VCaP (cell line): ENCODE data around the gene WNK2.

ENCODE experiments used
- H3K27ac ChIP-seq: fragments of 450-650 bp; 2 replicates; pipeline ENCODE4 v1.5.1; 2017
- TF ChIP-seq, protein P1 (sequence below): fragments of 450-650 bp; conservative IDR thresholded peaks from 2 replicates; pipeline ENCODE4 v1.5.1; 2017; ENCODE audit warnings: mild to moderate bottlenecking, moderate library complexity

The WNK2 gene

DNA sequence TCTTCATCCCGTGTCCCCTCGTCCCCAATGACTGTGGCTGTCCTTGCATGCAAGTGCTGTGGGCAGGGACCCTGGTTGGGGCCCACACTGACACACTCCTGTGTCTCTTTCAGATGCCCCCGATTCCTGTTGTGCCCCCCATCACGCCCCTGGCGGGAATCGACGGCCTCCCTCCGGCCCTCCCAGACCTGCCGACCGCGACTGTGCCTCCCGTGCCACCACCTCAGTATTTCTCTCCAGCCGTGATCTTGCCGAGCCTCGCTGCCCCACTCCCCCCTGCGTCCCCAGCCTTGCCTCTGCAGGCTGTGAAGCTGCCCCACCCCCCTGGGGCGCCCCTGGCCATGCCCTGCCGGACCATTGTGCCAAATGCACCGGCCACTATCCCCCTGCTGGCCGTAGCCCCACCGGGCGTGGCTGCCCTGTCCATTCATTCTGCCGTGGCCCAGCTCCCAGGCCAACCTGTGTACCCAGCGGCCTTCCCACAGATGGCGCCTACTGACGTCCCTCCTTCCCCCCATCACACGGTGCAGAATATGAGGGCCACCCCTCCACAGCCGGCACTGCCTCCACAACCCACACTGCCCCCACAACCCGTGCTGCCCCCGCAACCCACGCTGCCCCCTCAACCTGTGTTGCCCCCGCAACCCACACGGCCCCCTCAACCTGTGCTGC, 75.0 kb downstream of the WNK2 start:
- TF ChIP-seq, protein P1, sequence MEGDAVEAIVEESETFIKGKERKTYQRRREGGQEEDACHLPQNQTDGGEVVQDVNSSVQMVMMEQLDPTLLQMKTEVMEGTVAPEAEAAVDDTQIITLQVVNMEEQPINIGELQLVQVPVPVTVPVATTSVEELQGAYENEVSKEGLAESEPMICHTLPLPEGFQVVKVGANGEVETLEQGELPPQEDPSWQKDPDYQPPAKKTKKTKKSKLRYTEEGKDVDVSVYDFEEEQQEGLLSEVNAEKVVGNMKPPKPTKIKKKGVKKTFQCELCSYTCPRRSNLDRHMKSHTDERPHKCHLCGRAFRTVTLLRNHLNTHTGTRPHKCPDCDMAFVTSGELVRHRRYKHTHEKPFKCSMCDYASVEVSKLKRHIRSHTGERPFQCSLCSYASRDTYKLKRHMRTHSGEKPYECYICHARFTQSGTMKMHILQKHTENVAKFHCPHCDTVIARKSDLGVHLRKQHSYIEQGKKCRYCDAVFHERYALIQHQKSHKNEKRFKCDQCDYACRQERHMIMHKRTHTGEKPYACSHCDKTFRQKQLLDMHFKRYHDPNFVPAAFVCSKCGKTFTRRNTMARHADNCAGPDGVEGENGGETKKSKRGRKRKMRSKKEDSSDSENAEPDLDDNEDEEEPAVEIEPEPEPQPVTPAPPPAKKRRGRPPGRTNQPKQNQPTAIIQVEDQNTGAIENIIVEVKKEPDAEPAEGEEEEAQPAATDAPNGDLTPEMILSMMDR = no peak
- H3K27ac ChIP-seq = no peak overlapping the region

DNA sequence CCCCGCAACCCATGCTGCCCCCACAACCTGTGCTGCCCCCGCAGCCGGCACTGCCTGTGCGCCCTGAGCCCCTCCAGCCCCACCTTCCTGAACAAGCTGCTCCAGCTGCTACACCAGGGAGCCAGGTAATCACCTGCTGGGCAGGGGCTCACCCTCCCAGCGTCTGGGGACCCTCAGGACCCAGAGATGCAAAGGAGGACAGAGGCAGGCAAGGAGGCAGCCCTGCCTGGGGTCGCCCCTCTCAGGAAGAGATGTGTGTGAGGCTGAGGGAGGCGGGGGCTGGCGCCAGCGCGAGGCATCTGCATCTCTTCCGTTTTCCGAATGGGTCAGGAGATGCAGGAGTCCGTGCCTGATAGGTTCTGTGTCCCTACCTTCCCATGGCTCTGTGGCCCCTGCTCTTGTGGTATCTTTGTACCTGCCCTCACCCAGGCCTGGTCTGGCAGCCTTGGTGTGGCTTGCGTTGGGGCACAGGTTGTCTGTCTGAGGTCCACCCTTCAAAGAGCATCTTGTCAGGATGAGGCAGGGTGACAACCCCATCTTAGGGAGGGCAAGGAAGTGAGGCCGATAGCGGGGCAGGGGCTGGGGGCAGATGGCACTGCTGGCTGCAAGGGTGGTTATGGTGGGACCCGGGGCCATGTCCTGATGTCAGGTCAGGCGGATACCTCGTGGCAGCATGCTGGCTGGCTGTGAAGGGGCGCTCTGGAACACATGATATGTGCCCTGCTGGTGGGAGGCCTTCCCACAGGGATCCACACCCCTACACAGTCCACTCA, 75.7 kb downstream of the WNK2 start:
- TF ChIP-seq, protein P1 = no peak

DNA sequence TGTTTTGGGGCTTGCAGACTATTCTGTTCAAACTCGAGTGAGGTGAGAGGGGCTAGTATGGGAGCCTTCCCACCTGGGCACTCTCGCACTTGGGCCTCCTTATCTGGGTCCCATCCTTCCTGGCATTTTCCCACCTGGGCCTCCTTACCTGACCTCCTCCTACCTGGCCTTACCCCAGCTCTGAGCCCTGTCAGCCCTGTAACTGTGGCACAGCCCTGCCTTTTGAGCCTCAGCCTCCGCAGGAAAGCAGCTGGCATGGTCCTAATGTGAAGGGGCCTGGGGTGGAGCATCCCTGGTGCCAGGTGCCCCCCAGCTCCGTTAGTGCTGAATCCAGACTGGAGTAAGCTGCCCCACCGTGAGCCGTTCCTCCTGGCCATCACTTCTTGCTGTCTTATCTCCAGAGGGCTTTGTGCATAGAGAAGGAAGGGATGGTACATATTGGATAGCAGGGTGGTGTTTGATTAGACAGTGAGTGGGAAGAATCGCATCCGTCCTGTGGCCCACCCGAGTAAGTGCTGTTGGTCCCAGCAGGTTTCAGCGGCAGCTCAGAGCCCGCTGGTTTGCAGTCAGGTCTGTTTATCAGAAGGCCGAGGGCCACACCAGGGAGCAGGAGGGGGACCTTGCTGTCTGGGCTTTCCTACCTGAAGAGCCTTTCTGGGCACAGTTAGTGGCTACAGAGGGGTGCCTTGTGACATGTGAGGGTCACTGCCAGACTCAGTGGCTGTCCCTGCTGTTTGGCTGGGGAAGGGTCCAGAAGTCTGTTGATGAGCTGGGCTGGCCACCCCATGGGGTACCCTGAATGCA, 76.5 kb downstream of the WNK2 start:
- TF ChIP-seq, protein P1 = no peak
- H3K27ac ChIP-seq = peak overlapping the region; percentile 9; the same call in 1 of the 2 replicates

More for the DNA sequence above, 75.7 kb downstream of the WNK2 start:
- H3K27ac ChIP-seq = no peak overlapping the region

DNA sequence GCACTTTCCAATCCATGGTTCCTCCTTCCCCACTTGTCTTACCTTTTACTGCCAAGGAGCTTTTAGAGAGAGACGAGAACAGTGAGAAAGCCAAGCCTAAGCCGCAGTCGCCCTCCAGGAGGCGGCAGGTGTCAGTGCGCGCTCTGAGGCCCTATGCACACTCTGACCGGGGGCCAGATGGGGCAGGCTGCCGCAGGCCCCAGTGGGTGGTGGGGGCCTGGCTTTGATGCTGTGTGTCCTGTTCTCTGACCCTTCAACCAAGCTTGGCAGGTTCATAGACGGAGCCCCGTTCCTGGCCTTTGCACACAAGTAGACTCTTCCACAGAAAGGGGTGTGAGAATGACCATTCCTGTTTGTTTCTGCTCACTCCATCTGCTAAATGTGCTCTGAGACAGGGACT, 77.3 kb downstream of the WNK2 start:
- TF ChIP-seq, protein P1 = 0 out of 2 replicates have a peak, but pooled peaks have one; percentile 15
- peak overlapping the region; percentile 9; the same call in 1 of the 2 replicates for H3K27ac ChIP-seq

DNA sequence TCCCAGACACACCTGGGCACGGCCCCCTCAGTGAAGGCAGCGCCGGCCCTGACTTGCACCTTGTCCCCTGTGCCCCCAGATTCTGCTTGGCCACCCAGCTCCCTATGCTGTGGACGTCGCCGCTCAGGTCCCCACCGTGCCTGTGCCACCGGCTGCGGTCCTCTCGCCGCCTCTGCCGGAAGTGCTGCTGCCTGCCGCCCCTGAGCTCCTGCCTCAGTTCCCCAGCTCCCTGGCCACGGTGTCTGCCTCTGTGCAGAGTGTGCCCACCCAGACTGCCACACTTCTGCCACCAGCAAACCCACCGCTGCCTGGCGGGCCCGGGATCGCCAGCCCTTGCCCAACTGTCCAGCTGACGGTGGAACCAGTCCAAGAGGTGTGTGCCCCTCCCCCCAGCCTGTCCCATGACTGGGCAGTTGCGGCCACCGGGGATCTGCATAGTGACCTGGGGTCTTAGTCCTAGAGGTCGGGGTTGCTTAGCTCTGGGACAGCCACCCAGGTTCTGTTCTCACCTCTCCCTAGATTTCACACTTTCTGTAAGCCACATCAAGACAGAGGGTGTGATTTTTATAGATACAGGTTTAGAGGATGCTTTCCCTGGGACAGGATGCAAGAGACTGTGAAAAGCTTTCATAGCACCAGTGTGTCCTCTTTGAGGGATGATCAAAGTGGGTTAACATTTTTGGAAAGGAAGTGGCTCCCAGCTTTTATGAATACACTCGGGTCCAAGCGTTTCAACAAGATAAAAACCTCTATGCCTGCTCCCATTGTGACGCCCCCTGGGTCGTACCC, 78.0 kb downstream of the WNK2 start:
- TF ChIP-seq, protein P1 = no peak
- H3K27ac ChIP-seq = peak overlapping the region; percentile 47; the same call in 1 of the 2 replicates

DNA sequence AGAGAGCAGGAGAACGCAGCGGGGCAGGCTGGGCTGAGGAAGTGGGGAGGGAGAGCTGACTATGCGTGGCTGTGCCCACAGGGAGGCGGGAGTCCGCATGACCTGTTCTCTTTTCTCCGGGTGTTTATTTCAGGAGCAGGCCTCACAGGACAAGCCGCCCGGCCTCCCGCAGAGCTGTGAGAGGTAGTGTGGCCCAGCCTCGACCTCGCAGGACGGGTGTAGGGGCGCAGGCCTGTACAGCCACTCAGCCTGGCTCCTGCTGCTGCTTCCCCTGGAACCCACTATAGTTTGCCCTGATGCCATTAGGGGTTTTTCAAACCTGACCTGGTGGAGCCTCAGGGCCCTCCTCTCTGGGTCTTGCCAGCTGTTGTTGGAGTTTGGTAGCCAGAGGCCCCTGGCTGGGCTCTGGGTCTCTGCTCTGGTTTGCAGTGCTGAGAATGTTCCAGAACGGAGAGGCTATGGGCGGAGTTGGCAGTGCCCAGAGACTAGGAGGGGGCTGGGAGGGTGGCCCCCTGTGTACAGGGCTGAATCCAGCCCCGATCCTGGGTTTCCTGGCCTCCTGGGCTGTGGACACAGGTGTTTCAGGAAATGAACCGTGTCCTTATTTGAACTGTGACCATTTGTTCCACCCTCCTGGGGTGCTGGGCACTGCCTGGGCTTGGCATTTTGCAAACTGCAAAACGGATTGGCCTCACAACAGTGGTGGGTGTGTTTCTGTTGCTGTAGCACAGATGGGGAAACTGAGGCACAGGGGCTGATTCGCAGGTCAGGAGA, 78.8 kb downstream of the WNK2 start:
- TF ChIP-seq, protein P1 = no peak
- peak overlapping the region; percentile 47; the same call in 1 of the 2 replicates for H3K27ac ChIP-seq
